ENCODE results near the gene RIPK4. TPM values are rescaled to one million over a fixed set of nuclear protein-coding genes. Genes with fewer than 3 reads are reported as not detected.

RIPK4 gene
- total RNA-seq, 1 experiment from 2014 or later = 24.1 TPM

- no peaks in the 10 kb centered on the region for H3K36me3 ChIP-seq (ENCODE audit: control insufficient read depth, insufficient read depth, low read length)
- intact Hi-C loops (cut with micrococcal nuclease; ENCODE audit: unreplicated experiment) = no loop called here
- POLR2A ChIA-PET = no interaction called here
Measured at GRCh38 chr21:41809891-41810596, 43.2 kb upstream of the RIPK4 start.

GRCh38 chr21:41808846-41809245 is 42.0 kb upstream of the RIPK4 start:
- Mint-ChIP-seq H3K27ac (ENCODE audit: unreplicated experiment) (no peak overlapping the region), H3K27me3 (ENCODE audit: insufficient read depth, unreplicated experiment) (no peaks in the 10 kb centered on the region), H3K4me3 (ENCODE audit: unreplicated experiment) (no peak overlapping the region), H3K4me1 (ENCODE audit: low read depth, unreplicated experiment) (no peaks in the 10 kb centered on the region), H3K9me3 (ENCODE audit: unreplicated experiment) (peaks cover 17% of the 10 kb centered on the region), H3K36me3 (ENCODE audit: insufficient read depth, unreplicated experiment) (peaks cover 6% of the 10 kb centered on the region)
- ChIA-PET POLR2A (no interaction called here), CTCF (no interaction called here)
- H3K36me3 ChIP-seq (ENCODE audit: control insufficient read depth, insufficient read depth, low read length) = no peaks in the 10 kb centered on the region
- H3K4me3 ChIP-seq (ENCODE audit: low read depth, low read length) = no peak overlapping the region
- BruUV-seq (replicated peaks) = no TSS peak
- TF ChIP-seq CTCF (IDR thresholded peaks at IDR 0.05; ENCODE audit: insufficient read depth in 1 of 2, low read depth in 1 of 2, low read length in 1 of 2, severe bottlenecking in 1 of 2, unreplicated experiment in 1 of 2) = no peak
- H3K27me3 ChIP-seq (replicated peaks; ENCODE audit: control insufficient read depth, insufficient read depth, low read length) = no peaks in the 10 kb centered on the region
- no peak for DNase-seq
- intact Hi-C loops (cut with micrococcal nuclease; ENCODE audit: unreplicated experiment) = no loop called here
- no peaks in the 10 kb centered on the region for H3K4me1 ChIP-seq
- no peaks in the 10 kb centered on the region for H3K9me3 ChIP-seq

More at GRCh38 chr21:41809891-41810596, 43.2 kb upstream of the RIPK4 start:
- H3K36me3 Mint-ChIP-seq (ENCODE audit: insufficient read depth, unreplicated experiment) = peaks cover 6% of the 10 kb centered on the region
- no peaks in the 10 kb centered on the region for H3K4me1 ChIP-seq
- CTCF ChIA-PET = no interaction called here
- H3K4me1 Mint-ChIP-seq (ENCODE audit: low read depth, unreplicated experiment) = no peaks in the 10 kb centered on the region
- no peak for TF ChIP-seq CTCF (IDR thresholded peaks at IDR 0.05; ENCODE audit: insufficient read depth in 1 of 2, low read depth in 1 of 2, low read length in 1 of 2, severe bottlenecking in 1 of 2, unreplicated experiment in 1 of 2)
- H3K9me3 Mint-ChIP-seq (ENCODE audit: unreplicated experiment) = peaks cover 17% of the 10 kb centered on the region
- no peak for DNase-seq
- H3K9me3 ChIP-seq = no peaks in the 10 kb centered on the region
- no peak overlapping the region for H3K4me3 Mint-ChIP-seq (ENCODE audit: unreplicated experiment)
- no TSS peak for BruUV-seq (replicated peaks)
- H3K27ac Mint-ChIP-seq (ENCODE audit: unreplicated experiment) = no peak overlapping the region
- H3K27me3 ChIP-seq (replicated peaks; ENCODE audit: control insufficient read depth, insufficient read depth, low read length) = no peaks in the 10 kb centered on the region
- no peak overlapping the region for H3K4me3 ChIP-seq (ENCODE audit: low read depth, low read length)
- H3K27me3 Mint-ChIP-seq (ENCODE audit: insufficient read depth, unreplicated experiment) = no peaks in the 10 kb centered on the region

- Histone ChIP-seq H3K4me1 (no peaks in the 10 kb centered on the region), H3K36me3 (ENCODE audit: control insufficient read depth, insufficient read depth, low read length) (no peaks in the 10 kb centered on the region), H3K4me3 (ENCODE audit: low read depth, low read length) (no peak overlapping the region), H3K9me3 (no peaks in the 10 kb centered on the region), H3K27me3 (replicated peaks; ENCODE audit: control insufficient read depth, insufficient read depth, low read length) (no peaks in the 10 kb centered on the region)
- Mint-ChIP-seq H3K4me1 (ENCODE audit: low read depth, unreplicated experiment) (no peaks in the 10 kb centered on the region), H3K9me3 (ENCODE audit: unreplicated experiment) (peaks cover 17% of the 10 kb centered on the region), H3K36me3 (ENCODE audit: insufficient read depth, unreplicated experiment) (peaks cover 6% of the 10 kb centered on the region), H3K27ac (ENCODE audit: unreplicated experiment) (no peak overlapping the region), H3K27me3 (ENCODE audit: insufficient read depth, unreplicated experiment) (no peaks in the 10 kb centered on the region), H3K4me3 (ENCODE audit: unreplicated experiment) (no peak overlapping the region)
- ChIA-PET POLR2A (no interaction called here), CTCF (interaction anchor here (0.6 kb wide), 1 partner anchor 1724 kb away, joined by 3 read pairs; no protein-coding TSS in a partner anchor)
- no peak for TF ChIP-seq CTCF (IDR thresholded peaks at IDR 0.05; ENCODE audit: insufficient read depth in 1 of 2, low read depth in 1 of 2, low read length in 1 of 2, severe bottlenecking in 1 of 2, unreplicated experiment in 1 of 2)
- DNase-seq = no peak
- no TSS peak for BruUV-seq (replicated peaks)
- intact Hi-C loops (cut with micrococcal nuclease; ENCODE audit: unreplicated experiment) = no loop called here
Measured at GRCh38 chr21:41808094-41808493, 41.2 kb upstream of the RIPK4 start.
